Peyer's patch (tissue), 4 donors: ENCODE data around the gene PTBP1. TPM values are rescaled to one million over a fixed set of nuclear protein-coding genes. Genes with fewer than 3 reads are reported as not detected.

Experiments
- DNase-seq, 3 donors: peaks; one replicate each; pipeline ENCODE4 v3.0.0-alpha.2; 2017 to 2019
- H3K27ac ChIP-seq, 4 donors: fragments of 200-600 bp; sonication (generic); one replicate each; pipeline ENCODE4 v1.5.1; 2016 to 2019
- H3K27me3 ChIP-seq, 2 donors: fragments of 200-600 bp; sonication (generic); one replicate each; pipeline ENCODE4 v1.5.1; 2019
- H3K36me3 ChIP-seq, 3 donors: fragments of 200-600 bp; sonication (generic); one replicate each; pipeline ENCODE4 v1.5.1; 2016 to 2019
- H3K4me1 ChIP-seq, 4 donors: fragments of 200-600 bp; sonication (generic); one replicate each; pipeline ENCODE4 v1.5.1; 2016 to 2019
- H3K4me3 ChIP-seq, 4 donors: fragments of 200-600 bp; sonication (generic); 1 replicate in 3 of 4; 2 replicates in 1 of 4; pipeline ENCODE4 v1.5.1; 2016 to 2019; ENCODE audit warnings: mild to moderate bottlenecking in 1 of 4
- H3K9me3 ChIP-seq, 4 donors: fragments of 200-600 bp; sonication (generic); one replicate each; pipeline ENCODE4 v1.5.1; 2016 to 2019; ENCODE audit warnings: mild to moderate bottlenecking in 1 of 4
- POLR2A ChIP-seq, 2 donors: fragments of 450-650 bp; IDR thresholded peaks; one replicate each; pipeline ENCODE4 v1.5.1; 2017; ENCODE audit warnings: antibody characterized with exemption in 2 of 2, mild to moderate bottlenecking in 2 of 2, moderate library complexity in 2 of 2
- total RNA-seq, 4 donors: library from RNA; depleted of rRNA; stranded (reverse); fragments of >200 nt; gene quantifications; one replicate each; pipeline ENCODE4 v1.1.0, GENCODE V29; 2016
- TF ChIP-seq, protein P1 (sequence below), 6 experiments: fragments of 450-650 bp in 4 of 6; fragments of 200-600 bp in 2 of 6; sonication (generic) in 1 of 6; IDR thresholded peaks; one replicate each; pipeline ENCODE4 v1.5.1; 2017 to 2019; ENCODE audit warnings: antibody characterized with exemption in 6 of 6, mild to moderate bottlenecking in 3 of 6, moderate library complexity in 1 of 6

The PTBP1 gene
- total RNA-seq = 100 to 1,000 TPM; 173 to 436 (median 229) TPM

DNA sequence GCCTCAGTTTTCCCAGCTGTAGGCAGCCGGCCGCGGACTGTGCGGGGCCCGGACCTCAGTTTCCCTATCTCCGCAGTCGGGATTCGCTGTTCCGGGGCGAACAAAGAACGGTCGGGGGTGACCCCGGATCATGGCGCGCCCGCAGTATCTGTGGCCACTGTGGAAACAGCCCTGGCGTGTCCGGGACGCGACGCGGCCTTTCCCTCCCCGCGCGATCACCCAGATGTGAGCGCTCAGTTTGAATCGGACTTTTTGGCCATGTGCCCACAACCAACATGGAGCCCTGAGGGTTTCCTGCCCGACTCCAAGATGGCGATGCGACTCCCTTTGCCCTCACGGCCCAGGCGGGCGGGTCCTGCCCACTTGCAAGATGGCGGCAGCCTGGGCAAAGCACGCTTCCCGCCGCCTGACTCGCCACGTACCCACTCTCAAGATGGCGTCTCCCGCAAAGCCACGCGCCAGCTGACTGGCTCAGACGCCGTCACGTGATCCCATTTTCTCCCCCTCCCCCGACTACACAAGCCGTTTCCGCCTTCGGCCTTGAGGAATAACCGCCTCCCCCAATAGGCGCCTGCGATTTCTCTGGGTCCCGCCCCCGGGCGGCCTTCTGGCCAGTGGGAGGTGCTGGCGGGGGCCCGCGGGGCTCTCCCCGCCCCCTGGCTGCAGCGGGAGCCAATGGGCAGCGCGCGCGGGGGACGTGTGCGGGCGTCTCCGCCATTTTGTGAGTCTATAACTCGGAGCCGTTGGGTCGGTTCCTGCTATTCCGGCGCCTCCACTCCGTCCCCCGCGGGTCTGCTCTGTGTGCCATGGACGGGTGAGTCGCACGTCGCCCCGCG is at the start of gene PTBP1:
TSS of gene PTBP1 (plus strand) at position 761 of the 836 bp plus-strand sequence. CDS start at position 807, 46 bp downstream.
- peaks cover 0 to 3% (median 0%) of the 10 kb centered on the region in 4 donors for H3K9me3 ChIP-seq
- H3K4me3 ChIP-seq = peak within 1 kb of the TSS; percentile 85 to 100 (median 92)
- peaks cover 10 to 47% (median 38%) of the 10 kb centered on the region in 4 donors for H3K4me1 ChIP-seq
- TF ChIP-seq, protein P1, sequence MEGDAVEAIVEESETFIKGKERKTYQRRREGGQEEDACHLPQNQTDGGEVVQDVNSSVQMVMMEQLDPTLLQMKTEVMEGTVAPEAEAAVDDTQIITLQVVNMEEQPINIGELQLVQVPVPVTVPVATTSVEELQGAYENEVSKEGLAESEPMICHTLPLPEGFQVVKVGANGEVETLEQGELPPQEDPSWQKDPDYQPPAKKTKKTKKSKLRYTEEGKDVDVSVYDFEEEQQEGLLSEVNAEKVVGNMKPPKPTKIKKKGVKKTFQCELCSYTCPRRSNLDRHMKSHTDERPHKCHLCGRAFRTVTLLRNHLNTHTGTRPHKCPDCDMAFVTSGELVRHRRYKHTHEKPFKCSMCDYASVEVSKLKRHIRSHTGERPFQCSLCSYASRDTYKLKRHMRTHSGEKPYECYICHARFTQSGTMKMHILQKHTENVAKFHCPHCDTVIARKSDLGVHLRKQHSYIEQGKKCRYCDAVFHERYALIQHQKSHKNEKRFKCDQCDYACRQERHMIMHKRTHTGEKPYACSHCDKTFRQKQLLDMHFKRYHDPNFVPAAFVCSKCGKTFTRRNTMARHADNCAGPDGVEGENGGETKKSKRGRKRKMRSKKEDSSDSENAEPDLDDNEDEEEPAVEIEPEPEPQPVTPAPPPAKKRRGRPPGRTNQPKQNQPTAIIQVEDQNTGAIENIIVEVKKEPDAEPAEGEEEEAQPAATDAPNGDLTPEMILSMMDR (IDR thresholded peaks at IDR 0.05) = peak in 2 of 6 experiments; percentile 14 to 17
- TF ChIP-seq POLR2A (IDR thresholded peaks at IDR 0.05) = peak; percentile 55 to 74
- DNase-seq = peak; percentile 99 to 100 (median 99)
- H3K27ac ChIP-seq = peak within 1 kb of the TSS; percentile 99 to 100 (median 100)
- no peaks in the 10 kb centered on the region for H3K27me3 ChIP-seq
- H3K36me3 ChIP-seq = peaks cover 0 to 20% (median 0%) of the 10 kb centered on the region in 3 donors

- no peaks in the 10 kb centered on the region for H3K36me3 ChIP-seq
- H3K4me1 ChIP-seq = peaks cover 0 to 29% (median 0%) of the 10 kb centered on the region in 4 donors
- peak in 2 of 3 donors; percentile 89 to 93 for DNase-seq
- H3K27me3 ChIP-seq = no peaks in the 10 kb centered on the region
- peak overlapping the region in 3 of 4 donors; percentile 32 to 63 (median 58) for H3K4me3 ChIP-seq
- peak; percentile 95 to 100 for TF ChIP-seq POLR2A (IDR thresholded peaks at IDR 0.05)
- TF ChIP-seq, protein P1 (IDR thresholded peaks at IDR 0.05) = no peak
- H3K27ac ChIP-seq = peak overlapping the region in 3 of 4 donors; percentile 98 to 99 (median 98)
- peaks cover 0 to 11% (median 0%) of the 10 kb centered on the region in 4 donors for H3K9me3 ChIP-seq
Measured at GRCh38 chr19:748274-748598, 49.0 kb upstream of the PTBP1 start.

GRCh38 chr19:749811-750210 is 47.4 kb upstream of the PTBP1 start:
- Histone ChIP-seq H3K4me1 (peaks cover 0 to 29% (median 0%) of the 10 kb centered on the region in 4 donors), H3K27ac (peak overlapping the region in 3 of 4 donors; percentile 98 to 99 (median 98)), H3K36me3 (no peaks in the 10 kb centered on the region), H3K4me3 (peak overlapping the region in 2 of 4 donors; percentile 58 to 63), H3K9me3 (peaks cover 0 to 11% (median 0%) of the 10 kb centered on the region in 4 donors), H3K27me3 (no peaks in the 10 kb centered on the region)
- TF ChIP-seq, protein P1 (IDR thresholded peaks at IDR 0.05) = no peak
- TF ChIP-seq POLR2A (IDR thresholded peaks at IDR 0.05) = no peak
- no peak for DNase-seq

DNA sequence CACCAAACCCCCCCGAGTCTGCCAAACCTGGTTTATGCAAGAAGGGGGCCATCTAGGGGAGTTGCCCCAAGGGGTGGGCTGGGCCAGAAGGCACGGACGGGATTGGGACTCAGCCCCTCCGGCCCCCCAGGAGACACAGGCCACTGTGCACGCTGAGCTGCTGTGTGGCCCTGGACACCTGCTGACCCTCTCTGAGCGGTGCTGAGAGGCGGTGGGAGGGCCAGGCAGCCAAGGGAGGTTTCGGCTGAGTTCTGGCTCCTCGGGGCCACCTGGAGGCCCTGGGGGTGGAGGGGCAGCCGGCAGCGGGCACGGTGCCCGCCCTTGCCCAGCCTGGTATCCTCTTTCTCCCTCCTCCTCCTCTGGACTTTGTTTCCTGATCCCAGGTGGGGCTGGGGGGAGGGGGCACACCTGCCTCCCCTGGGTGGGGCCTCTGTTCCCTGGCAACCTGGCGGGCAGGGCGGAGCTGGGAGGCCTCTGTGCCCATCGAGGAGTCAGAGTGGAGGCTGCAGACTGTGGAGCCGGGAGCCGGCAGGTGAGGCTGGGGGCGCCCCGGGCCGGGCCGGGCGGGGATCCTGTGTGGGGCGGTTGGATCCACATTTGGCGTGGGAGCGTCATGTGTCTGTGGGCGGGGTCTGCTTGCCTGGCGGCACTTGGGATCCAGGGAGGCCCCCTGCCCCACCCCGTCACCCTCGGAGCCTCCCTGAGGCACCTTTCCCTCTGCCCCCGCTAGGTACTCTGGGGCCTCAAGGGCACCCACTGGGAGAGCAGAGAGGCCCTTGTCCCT is 46.4 kb upstream of the PTBP1 start, which contains the start of gene MISP:
TSS of gene MISP (plus strand) at position 473 of the 784 bp plus-strand sequence. CDS start 5,835 bp downstream, outside the sequence.
- peaks cover 0 to 11% (median 0%) of the 10 kb centered on the region in 4 donors for H3K9me3 ChIP-seq
- DNase-seq = peak in 2 of 3 donors; percentile 91 to 98
- peaks cover 0 to under 1% (median 0%) of the 10 kb centered on the region in 3 donors for H3K36me3 ChIP-seq
- peaks cover 0 to 26% (median 0%) of the 10 kb centered on the region in 4 donors for H3K4me1 ChIP-seq
- peak within 1 kb of the TSS in 3 of 4 donors; percentile 98 to 99 (median 98) for H3K27ac ChIP-seq
- peak; percentile 84 to 89 for TF ChIP-seq POLR2A (IDR thresholded peaks at IDR 0.05)
- TF ChIP-seq, protein P1 (IDR thresholded peaks at IDR 0.05) = no peak
- H3K27me3 ChIP-seq = no peaks in the 10 kb centered on the region
- H3K4me3 ChIP-seq = peak within 1 kb of the TSS in 3 of 4 donors; percentile 41 to 63 (median 58)
